Measurements from ENCODE around the gene MAGI1.

DNA sequence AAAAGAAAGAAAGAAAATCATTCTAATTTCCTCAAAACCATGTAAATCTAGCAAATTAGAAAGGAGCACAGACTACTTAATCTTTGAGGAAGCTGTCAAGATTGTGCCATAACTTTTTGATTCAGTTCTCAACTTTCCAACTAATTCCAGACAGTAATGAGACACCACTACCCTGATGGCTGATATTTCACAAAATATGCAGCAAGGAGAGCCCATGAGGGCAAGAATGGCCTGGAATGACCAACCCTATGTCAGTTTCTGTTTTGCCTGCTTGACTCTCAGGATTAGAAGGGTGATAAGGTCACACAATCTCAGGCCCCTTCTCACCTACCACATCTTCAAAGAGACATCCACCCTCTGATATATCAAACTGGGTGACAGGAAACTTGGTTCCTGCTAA is 134.7 kb downstream of the MAGI1 start:
- TF ChIP-seq, protein P1, sequence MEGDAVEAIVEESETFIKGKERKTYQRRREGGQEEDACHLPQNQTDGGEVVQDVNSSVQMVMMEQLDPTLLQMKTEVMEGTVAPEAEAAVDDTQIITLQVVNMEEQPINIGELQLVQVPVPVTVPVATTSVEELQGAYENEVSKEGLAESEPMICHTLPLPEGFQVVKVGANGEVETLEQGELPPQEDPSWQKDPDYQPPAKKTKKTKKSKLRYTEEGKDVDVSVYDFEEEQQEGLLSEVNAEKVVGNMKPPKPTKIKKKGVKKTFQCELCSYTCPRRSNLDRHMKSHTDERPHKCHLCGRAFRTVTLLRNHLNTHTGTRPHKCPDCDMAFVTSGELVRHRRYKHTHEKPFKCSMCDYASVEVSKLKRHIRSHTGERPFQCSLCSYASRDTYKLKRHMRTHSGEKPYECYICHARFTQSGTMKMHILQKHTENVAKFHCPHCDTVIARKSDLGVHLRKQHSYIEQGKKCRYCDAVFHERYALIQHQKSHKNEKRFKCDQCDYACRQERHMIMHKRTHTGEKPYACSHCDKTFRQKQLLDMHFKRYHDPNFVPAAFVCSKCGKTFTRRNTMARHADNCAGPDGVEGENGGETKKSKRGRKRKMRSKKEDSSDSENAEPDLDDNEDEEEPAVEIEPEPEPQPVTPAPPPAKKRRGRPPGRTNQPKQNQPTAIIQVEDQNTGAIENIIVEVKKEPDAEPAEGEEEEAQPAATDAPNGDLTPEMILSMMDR (IDR thresholded peaks at IDR 0.05) = no peak
- TF ChIP-seq EP300 (IDR thresholded peaks at IDR 0.05) (no peak), POLR2A (IDR thresholded peaks at IDR 0.05) (no peak), POLR2AphosphoS5 (IDR thresholded peaks at IDR 0.05) (no peak)
